ENCODE data around the gene KCNJ12. TPM values are rescaled to one million over a fixed set of nuclear protein-coding genes. Genes with fewer than 3 reads are reported as not detected.
"Not testable (repeated sequence)": the region's sequence is repeated elsewhere in the genome, so short reads cannot be mapped to it uniquely, and the experiment has no call there.

KCNJ12 gene
- total RNA-seq, 1 donor from 2014 or later = 0.82 TPM

GRCh38 chr17:21402926-21403325 is 26.8 kb downstream of the KCNJ12 start:
- DNase-seq (ENCODE audit: low spot score in 2 of 2); FAIRE-seq: not testable (repeated sequence)

- DNase-seq (ENCODE audit: low spot score in 2 of 2); FAIRE-seq: not testable (repeated sequence)
Observed at GRCh38 chr17:21404106-21404505, 27.9 kb downstream of the KCNJ12 start.

GRCh38 chr17:21404539-21404938 is 28.4 kb downstream of the KCNJ12 start:
- DNase-seq (ENCODE audit: low spot score in 2 of 2); FAIRE-seq: not testable (repeated sequence)

- FAIRE-seq; DNase-seq (ENCODE audit: low spot score in 2 of 2): not testable (repeated sequence)
Observed at GRCh38 chr17:21404956-21405731, 29.0 kb downstream of the KCNJ12 start.

GRCh38 chr17:21405904-21406400 is 29.8 kb downstream of the KCNJ12 start:
- DNase-seq (ENCODE audit: low spot score in 2 of 2); FAIRE-seq: not testable (repeated sequence)

- not testable (repeated sequence) for FAIRE-seq; DNase-seq (ENCODE audit: low spot score in 2 of 2)
Observed at GRCh38 chr17:21406616-21407404, 30.7 kb downstream of the KCNJ12 start.

GRCh38 chr17:21407752-21408151 is 31.6 kb downstream of the KCNJ12 start:
- not testable (repeated sequence) for FAIRE-seq

GRCh38 chr17:21408224-21408623 is 32.1 kb downstream of the KCNJ12 start:
- DNase-seq (ENCODE audit: low spot score in 2 of 2); FAIRE-seq: not testable (repeated sequence)

More at GRCh38 chr17:21407752-21408151, 31.6 kb downstream of the KCNJ12 start:
- not testable (repeated sequence) for DNase-seq (ENCODE audit: low spot score in 2 of 2)

GRCh38 chr17:21408766-21409300 is 32.7 kb downstream of the KCNJ12 start:
- DNase-seq (ENCODE audit: low spot score in 2 of 2); FAIRE-seq: not testable (repeated sequence)

GRCh38 chr17:21409388-21409787 is 33.2 kb downstream of the KCNJ12 start:
- FAIRE-seq; DNase-seq (ENCODE audit: low spot score in 2 of 2): not testable (repeated sequence)

GRCh38 chr17:21409971-21410370 is 33.8 kb downstream of the KCNJ12 start:
- not testable (repeated sequence) for DNase-seq (ENCODE audit: low spot score in 2 of 2); FAIRE-seq

GRCh38 chr17:21410371-21410770 is 34.2 kb downstream of the KCNJ12 start:
- not testable (repeated sequence) for FAIRE-seq; DNase-seq (ENCODE audit: low spot score in 2 of 2)

- not testable (repeated sequence) for FAIRE-seq; DNase-seq (ENCODE audit: low spot score in 2 of 2)
Observed at GRCh38 chr17:21410906-21411678, 34.9 kb downstream of the KCNJ12 start.

- not testable (repeated sequence) for FAIRE-seq; DNase-seq (ENCODE audit: low spot score in 2 of 2)
Observed at GRCh38 chr17:21411679-21412205, 35.6 kb downstream of the KCNJ12 start.

GRCh38 chr17:21412207-21412681 is 36.1 kb downstream of the KCNJ12 start:
- FAIRE-seq; DNase-seq (ENCODE audit: low spot score in 2 of 2): not testable (repeated sequence)

GRCh38 chr17:21413570-21414279 is 37.6 kb downstream of the KCNJ12 start:
- not testable (repeated sequence) for FAIRE-seq; DNase-seq (ENCODE audit: low spot score in 2 of 2)

- DNase-seq (ENCODE audit: low spot score in 2 of 2); FAIRE-seq: not testable (repeated sequence)
Observed at GRCh38 chr17:21414616-21415015, 38.5 kb downstream of the KCNJ12 start.

GRCh38 chr17:21415166-21415990 is 39.2 kb downstream of the KCNJ12 start:
- FAIRE-seq; DNase-seq (ENCODE audit: low spot score in 2 of 2): not testable (repeated sequence)

Data from frontal cortex (tissue), 4 donors.